Kidney (tissue), 14 donors: Measurements from ENCODE around the gene DNAJB8. TPM values are rescaled to one million over a fixed set of nuclear protein-coding genes. Genes with fewer than 3 reads are reported as not detected.

Source experiments
- DNase-seq, 5 donors: peaks; one replicate each; pipeline ENCODE4 v3.0.0-alpha.2; 2013 to 2020
- FAIRE-seq: peaks from 2 replicates; lab custom pipeline; 2012; peaks lifted over from hg19 to GRCh38; lab: Jason Lieb, UNC
- H3K27ac ChIP-seq, 2 donors: one replicate each; pipeline ENCODE4 v1.7.0; 2013; ENCODE audit warnings: low read depth in 2 of 2, low read length in 2 of 2, inconsistent platforms in 1 of 2
- H3K27me3 ChIP-seq: one replicate; pipeline ENCODE4 v1.7.1; 2013; ENCODE audit warnings: low read length, inconsistent platforms; ENCODE audit not compliant: control insufficient read depth, insufficient read depth
- H3K36me3 ChIP-seq, 3 donors: one replicate each; pipeline versions ENCODE4 v1.7.0 to v1.7.1; 2013; ENCODE audit warnings: low read length in 3 of 3, control low read depth in 1 of 3, inconsistent platforms in 1 of 3; ENCODE audit not compliant: insufficient read depth in 3 of 3, control insufficient read depth in 2 of 3
- H3K4me1 ChIP-seq, 3 donors: one replicate each; pipeline versions ENCODE4 v1.7.0 to v1.7.1; 2013; ENCODE audit warnings: low read length in 3 of 3, inconsistent platforms in 1 of 3, low read depth in 1 of 3; ENCODE audit not compliant: control insufficient read depth in 2 of 3, insufficient read depth in 2 of 3
- H3K4me3 ChIP-seq, 3 donors: one replicate each; pipeline versions ENCODE4 v1.7.0 to v1.8.1; 2013; ENCODE audit warnings: low read length in 3 of 3, control low read depth in 1 of 3, inconsistent platforms in 1 of 3
- H3K9ac ChIP-seq, 3 donors: one replicate each; pipeline versions ENCODE4 v1.7.0 to v1.7.1; 2013; ENCODE audit warnings: low read length in 3 of 3, control low read depth in 1 of 3, inconsistent platforms in 1 of 3
- H3K9me3 ChIP-seq, 3 donors: one replicate each; pipeline versions ENCODE4 v1.7.0 to v1.7.1; 2013; ENCODE audit warnings: low read length in 3 of 3, control low read depth in 1 of 3, inconsistent platforms in 1 of 3; ENCODE audit not compliant: control insufficient read depth in 2 of 3, insufficient read depth in 1 of 3
- intact Hi-C: fragments of 100-400 bp; cut with DNase I; formaldehyde crosslinking; loops from one replicate; pipeline ENCODE4 v1.11.1; 2022
- polyA plus RNA-seq: library from polyadenylated mRNA; stranded (reverse); fragments of 350-450 nt; fragmentation: Illumina TruSeq; extraction: RNeasy Lipid Tissue Mini Kit (QIAGEN cat#74804); gene quantifications from one replicate; pipeline ENCODE4 v1.2.3, GENCODE V29; 2014; ENCODE audit warnings: low read depth, low replicate concordance; ENCODE audit not compliant: insufficient read depth
- total RNA-seq: library from RNA; stranded (reverse); fragmentation: NEBNext Ultra II Directional; extraction: Animal tissue kit (Norgen Biotek cat#: 25700); gene quantifications from one replicate; pipeline ENCODE4 v1.2.1, GENCODE V29; 2021
- TF ChIP-seq, protein P1 (sequence below): IDR thresholded peaks from 3 replicates; pipeline ENCODE4 v1.5.1; 2012; ENCODE audit warnings: mild to moderate bottlenecking, moderate library complexity, borderline replicate concordance; ENCODE audit not compliant: insufficient read depth; ENCODE audit errors: extremely low read depth
- donor health status: control.
- donor health status: control.
- donor health status: control.
- donor health status: control.
- donor health status: control.
- donor health status: DM: yes; HTN: yes; CAD: no.
- donor health status: Normal renal cell carcinoma (clear cell type).

Gene DNAJB8
- total and polyA plus RNA-seq, 2 donors from 2014 or later = not detected

DNA sequence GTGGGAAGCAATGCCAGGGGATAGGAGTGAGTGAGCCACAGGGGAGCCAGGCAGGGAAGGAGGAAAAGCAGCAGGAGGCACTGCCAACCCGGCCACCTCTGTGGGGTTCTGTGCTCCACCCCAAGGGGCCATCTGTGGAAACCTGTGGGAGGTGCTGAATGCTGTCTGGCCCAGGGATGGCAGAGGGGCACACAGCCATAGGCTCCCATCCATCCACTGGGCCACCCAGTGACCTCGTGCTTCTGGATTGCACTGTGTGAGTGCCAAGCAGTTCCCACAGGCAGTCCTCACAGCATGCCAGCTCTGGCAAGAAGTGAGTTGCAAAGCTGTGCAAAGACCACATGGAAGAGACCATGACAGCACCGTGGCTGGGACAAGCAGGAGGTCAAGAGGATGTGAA, 27.5 kb downstream of the DNAJB8 start:
- H3K9ac ChIP-seq = no peak overlapping the region
- no peaks in the 10 kb centered on the region for H3K36me3 ChIP-seq
- no peak overlapping the region for H3K4me3 ChIP-seq
- no peaks in the 10 kb centered on the region for H3K27me3 ChIP-seq
- no peaks in the 10 kb centered on the region for H3K9me3 ChIP-seq
- no peak for FAIRE-seq
- H3K4me1 ChIP-seq = no peaks in the 10 kb centered on the region
- no peak overlapping the region for H3K27ac ChIP-seq
- DNase-seq = peak in 1 of 5 donors; percentile 43
- intact Hi-C loops = no loop called here
- TF ChIP-seq, protein P1, sequence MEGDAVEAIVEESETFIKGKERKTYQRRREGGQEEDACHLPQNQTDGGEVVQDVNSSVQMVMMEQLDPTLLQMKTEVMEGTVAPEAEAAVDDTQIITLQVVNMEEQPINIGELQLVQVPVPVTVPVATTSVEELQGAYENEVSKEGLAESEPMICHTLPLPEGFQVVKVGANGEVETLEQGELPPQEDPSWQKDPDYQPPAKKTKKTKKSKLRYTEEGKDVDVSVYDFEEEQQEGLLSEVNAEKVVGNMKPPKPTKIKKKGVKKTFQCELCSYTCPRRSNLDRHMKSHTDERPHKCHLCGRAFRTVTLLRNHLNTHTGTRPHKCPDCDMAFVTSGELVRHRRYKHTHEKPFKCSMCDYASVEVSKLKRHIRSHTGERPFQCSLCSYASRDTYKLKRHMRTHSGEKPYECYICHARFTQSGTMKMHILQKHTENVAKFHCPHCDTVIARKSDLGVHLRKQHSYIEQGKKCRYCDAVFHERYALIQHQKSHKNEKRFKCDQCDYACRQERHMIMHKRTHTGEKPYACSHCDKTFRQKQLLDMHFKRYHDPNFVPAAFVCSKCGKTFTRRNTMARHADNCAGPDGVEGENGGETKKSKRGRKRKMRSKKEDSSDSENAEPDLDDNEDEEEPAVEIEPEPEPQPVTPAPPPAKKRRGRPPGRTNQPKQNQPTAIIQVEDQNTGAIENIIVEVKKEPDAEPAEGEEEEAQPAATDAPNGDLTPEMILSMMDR = no peak

DNA sequence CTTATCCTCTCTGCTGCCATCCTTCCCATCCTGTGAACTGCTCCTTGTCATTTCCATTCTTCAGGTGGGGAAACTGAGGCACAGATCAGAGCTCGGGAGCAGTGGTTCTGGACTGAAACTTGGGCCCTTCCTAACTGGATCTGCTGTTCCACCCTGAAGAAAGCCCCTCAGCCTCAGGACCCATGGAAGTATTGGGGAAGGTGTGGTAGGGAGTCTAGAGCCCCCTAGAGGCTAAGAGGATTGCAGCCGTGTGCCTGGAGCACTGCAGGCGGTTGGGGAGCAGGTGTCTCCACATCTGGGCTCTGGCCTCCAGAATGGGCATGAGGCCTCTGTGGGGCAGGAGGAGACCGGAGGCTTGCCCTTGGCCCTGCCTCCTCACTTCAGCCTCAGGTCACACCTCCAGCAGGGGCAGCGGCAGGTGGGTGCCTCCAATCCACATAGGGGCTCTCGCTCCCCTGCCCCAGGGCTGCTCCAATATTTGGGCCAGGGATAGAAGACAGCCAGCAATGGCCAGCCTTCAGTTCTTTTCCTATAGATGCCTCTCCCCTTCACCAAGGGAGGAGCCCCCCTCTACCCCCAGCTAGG, 28.1 kb downstream of the DNAJB8 start:
- DNase-seq = peak in 1 of 5 donors; percentile 44
- Histone ChIP-seq H3K4me3 (no peak overlapping the region), H3K9ac (no peak overlapping the region), H3K27ac (no peak overlapping the region), H3K27me3 (no peaks in the 10 kb centered on the region), H3K4me1 (no peaks in the 10 kb centered on the region), H3K9me3 (no peaks in the 10 kb centered on the region), H3K36me3 (no peaks in the 10 kb centered on the region)
- no peak for FAIRE-seq
- intact Hi-C loops = no loop called here
- TF ChIP-seq, protein P1 = no peak

DNA sequence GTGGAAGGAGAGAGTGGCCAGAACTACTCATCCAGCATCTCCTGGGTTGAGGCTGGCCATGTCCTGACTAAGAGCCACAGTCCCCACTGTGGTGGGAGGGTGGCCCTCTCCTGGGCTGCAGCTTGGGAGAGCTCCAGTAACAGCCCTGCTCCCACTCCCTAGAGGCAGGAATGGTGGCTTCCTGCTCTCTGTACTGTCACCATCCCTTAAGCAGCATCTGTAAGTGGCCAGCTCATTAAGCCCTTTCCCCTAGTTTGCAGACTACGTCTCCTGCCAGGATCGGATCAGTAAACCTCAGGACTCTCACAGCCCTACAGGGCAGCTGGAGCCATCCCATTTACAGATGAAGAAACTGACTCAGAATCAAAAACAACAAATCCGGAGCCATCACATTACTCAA, 30.5 kb downstream of the DNAJB8 start:
- H3K27ac ChIP-seq = peak overlapping the region in 1 of 2 donors; percentile 23
- H3K4me3 ChIP-seq = no peak overlapping the region
- TF ChIP-seq, protein P1 = no peak
- intact Hi-C loops = no loop called here
- no peak overlapping the region for H3K9ac ChIP-seq
- DNase-seq (no peak), FAIRE-seq (no peak)
- H3K36me3 ChIP-seq = no peaks in the 10 kb centered on the region
- H3K27me3 ChIP-seq = peaks cover 3% of the 10 kb centered on the region
- H3K4me1 ChIP-seq = no peaks in the 10 kb centered on the region
- H3K9me3 ChIP-seq = no peaks in the 10 kb centered on the region

DNA sequence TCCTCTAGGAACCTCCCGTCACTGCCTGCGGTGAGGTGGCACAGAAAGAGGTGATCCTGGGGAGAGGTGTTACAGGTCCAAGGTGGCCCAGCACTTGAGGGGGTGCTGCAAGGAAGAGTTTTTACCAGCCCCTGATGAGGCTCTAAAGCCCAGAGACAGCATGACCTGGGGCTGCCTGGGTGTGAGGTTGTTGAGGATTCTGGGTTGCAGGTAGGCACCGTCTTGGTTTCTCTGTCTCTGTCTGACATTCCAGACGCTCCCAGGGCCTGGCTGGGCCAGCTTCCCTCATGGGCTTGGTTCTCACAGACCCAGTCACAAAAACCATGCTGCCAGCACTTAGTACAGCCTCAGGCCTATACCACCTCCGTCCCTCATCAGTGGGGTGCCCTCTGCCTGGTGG, 31.1 kb downstream of the DNAJB8 start:
- peaks cover 3% of the 10 kb centered on the region for H3K27me3 ChIP-seq
- H3K4me1 ChIP-seq = no peaks in the 10 kb centered on the region
- DNase-seq (no peak), FAIRE-seq (no peak)
- TF ChIP-seq, protein P1 = no peak
- H3K27ac ChIP-seq = peak overlapping the region; percentile 23 to 69
- H3K36me3 ChIP-seq = no peaks in the 10 kb centered on the region
- H3K4me3 ChIP-seq = no peak overlapping the region
- intact Hi-C loops = no loop called here
- no peaks in the 10 kb centered on the region for H3K9me3 ChIP-seq
- no peak overlapping the region for H3K9ac ChIP-seq
